ENCODE results near the gene BLTP1. TPM values are rescaled to one million over a fixed set of nuclear protein-coding genes. Genes with fewer than 3 reads are reported as not detected.
A peak's percentile ranks its signal among the peaks of the same experiment; 100 is the strongest.

The BLTP1 gene
- total and polyA plus RNA-seq, 2 of the 13 experiments (the other 11 are each of a cell fraction or from before 2014, with no cell fraction given), result 27.7 to 33.1 TPM

DNA sequence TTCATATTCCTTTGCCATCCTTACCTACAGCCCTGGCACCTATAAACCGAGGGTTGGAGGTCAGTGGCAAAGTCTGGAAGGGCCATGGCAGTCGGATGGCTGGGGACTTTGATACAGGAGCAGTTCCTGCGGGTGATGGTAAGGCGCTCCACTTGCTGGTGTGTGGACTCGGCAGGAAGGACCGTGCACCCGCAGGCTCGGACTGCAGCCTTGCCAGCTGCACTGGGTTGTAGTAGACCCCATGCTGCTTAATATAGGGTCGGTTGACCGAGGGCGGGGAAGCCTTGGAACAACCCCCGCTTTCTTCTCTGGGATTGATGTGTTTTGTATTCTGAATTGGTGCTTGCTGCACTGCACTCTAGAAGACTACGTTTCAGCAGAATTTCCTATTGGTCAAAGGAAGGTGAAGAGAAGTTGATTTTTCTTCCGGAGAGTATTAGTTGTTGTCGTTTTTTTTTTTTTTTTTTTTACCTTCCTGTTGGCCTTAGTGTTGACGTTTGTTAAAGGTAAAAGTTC lies 638 bp downstream of the BLTP1 start (continued):
- TF ChIP-seq, protein P1, sequence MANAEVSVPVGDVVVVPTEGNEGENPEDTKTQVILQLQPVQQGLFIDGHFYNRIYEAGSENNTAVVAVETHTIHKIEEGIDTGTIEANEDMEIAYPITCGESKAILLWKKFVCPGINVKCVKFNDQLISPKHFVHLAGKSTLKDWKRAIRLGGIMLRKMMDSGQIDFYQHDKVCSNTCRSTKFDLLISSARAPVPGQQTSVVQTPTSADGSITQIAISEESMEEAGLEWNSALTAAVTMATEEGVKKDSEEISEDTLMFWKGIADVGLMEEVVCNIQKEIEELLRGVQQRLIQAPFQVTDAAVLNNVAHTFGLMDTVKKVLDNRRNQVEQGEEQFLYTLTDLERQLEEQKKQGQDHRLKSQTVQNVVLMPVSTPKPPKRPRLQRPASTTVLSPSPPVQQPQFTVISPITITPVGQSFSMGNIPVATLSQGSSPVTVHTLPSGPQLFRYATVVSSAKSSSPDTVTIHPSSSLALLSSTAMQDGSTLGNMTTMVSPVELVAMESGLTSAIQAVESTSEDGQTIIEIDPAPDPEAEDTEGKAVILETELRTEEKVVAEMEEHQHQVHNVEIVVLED (CRISPR knock-in tag; IDR thresholded peaks at IDR 0.05; ENCODE audit: borderline replicate concordance), result no peak
- no peak for TF ChIP-seq EHMT2 (IDR thresholded peaks at IDR 0.05; ENCODE audit: borderline replicate concordance, low read depth, low read length)
- TF ChIP-seq NFYB (CRISPR knock-in tag; IDR thresholded peaks at IDR 0.05), result no peak
- TF ChIP-seq SIN3A (IDR thresholded peaks at IDR 0.05; ENCODE audit: borderline replicate concordance, low read depth, low read length), result 0 out of 2 replicates have a peak, but pooled peaks have one; percentile 14
- peak; percentile 39; the same call in 1 of the 2 replicates for TF ChIP-seq ZNF816 (CRISPR knock-in tag; IDR thresholded peaks at IDR 0.05; ENCODE audit: borderline replicate concordance)
- TF ChIP-seq ZNF17 (CRISPR knock-in tag; IDR thresholded peaks at IDR 0.05), result no peak
- TF ChIP-seq, protein P2, sequence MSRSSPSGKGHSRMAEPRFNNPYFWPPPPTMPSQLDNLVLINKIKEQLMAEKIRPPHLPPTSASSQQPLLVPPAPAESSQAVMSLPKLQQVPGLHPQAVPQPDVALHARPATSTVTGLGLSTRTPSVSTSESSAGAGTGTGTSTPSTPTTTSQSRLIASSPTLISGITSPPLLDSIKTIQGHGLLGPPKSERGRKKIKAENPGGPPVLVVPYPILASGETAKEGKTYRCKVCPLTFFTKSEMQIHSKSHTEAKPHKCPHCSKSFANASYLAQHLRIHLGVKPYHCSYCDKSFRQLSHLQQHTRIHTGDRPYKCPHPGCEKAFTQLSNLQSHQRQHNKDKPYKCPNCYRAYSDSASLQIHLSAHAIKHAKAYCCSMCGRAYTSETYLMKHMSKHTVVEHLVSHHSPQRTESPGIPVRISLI (CRISPR knock-in tag; IDR thresholded peaks at IDR 0.05; ENCODE audit: borderline replicate concordance), result peak; percentile 52; the same call in 1 of the 2 replicates

DNA sequence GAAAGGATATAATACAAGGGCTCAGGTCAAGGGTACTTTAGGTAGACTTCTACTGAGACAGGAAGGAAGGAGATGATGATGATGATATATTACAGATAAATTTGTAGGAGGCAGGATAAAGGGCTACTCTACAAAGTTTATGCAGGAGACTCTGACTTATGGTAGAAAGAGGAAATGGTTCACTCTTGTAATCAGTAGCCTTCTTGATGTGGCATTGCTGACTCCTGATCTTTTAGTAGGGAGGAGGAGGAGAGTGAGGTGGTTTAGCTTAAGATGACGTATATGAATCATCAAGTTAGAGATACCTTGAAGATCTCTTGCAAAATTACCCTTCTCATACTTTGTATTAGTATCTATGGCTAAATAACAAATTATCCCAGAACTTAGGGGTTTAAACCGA lies 4.7 kb downstream of the BLTP1 start:
- H3K79me2 ChIP-seq (ENCODE audit: insufficient read depth, low read length), result peaks cover 15% of the 10 kb centered on the region
- CTCF ChIA-PET (ENCODE audit: low intra/inter-chr PET ratio, low total read pairs), result no interaction called here
- WGBS (ENCODE audit: low lambda C conversion rate), result 96% methylated on average over 2 of the region's 2 CpGs

More for the DNA sequence above, 4.7 kb downstream of the BLTP1 start:
- no peaks in the 10 kb centered on the region for H4K20me1 ChIP-seq (ENCODE audit: insufficient read depth, low read length)
- H3K27ac ChIP-seq (ENCODE audit: extremely low read length, insufficient read depth, low read length), result no peak overlapping the region
- no peak overlapping the region for H3K4me3 ChIP-seq (replicated peaks in 1 of 3; ENCODE audit: insufficient read depth in 1 of 3, low read depth in 2 of 3, low read length in 3 of 3)
- peaks cover 14% of the 10 kb centered on the region for H3K4me1 ChIP-seq (ENCODE audit: insufficient read depth, low read length)
- no peak overlapping the region for H3K9ac ChIP-seq (ENCODE audit: insufficient read depth, low read depth, low read length)
- no peaks in the 10 kb centered on the region for H3K36me3 ChIP-seq (replicated peaks in 1 of 2; ENCODE audit: control insufficient read depth in 1 of 2, insufficient read depth in 2 of 2, low read length in 2 of 2)
- no peak for ATAC-seq
- no peak for FAIRE-seq
- no peak overlapping the region for H3K4me2 ChIP-seq (ENCODE audit: low read depth, low read length)
- no peaks in the 10 kb centered on the region for H3K9me3 ChIP-seq (ENCODE audit: low read length)
- no peak for DNase-seq (ENCODE audit: low spot score)
- TF ChIP-seq, protein P3, sequence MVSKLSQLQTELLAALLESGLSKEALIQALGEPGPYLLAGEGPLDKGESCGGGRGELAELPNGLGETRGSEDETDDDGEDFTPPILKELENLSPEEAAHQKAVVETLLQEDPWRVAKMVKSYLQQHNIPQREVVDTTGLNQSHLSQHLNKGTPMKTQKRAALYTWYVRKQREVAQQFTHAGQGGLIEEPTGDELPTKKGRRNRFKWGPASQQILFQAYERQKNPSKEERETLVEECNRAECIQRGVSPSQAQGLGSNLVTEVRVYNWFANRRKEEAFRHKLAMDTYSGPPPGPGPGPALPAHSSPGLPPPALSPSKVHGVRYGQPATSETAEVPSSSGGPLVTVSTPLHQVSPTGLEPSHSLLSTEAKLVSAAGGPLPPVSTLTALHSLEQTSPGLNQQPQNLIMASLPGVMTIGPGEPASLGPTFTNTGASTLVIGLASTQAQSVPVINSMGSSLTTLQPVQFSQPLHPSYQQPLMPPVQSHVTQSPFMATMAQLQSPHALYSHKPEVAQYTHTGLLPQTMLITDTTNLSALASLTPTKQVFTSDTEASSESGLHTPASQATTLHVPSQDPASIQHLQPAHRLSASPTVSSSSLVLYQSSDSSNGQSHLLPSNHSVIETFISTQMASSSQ (IDR thresholded peaks at IDR 0.05; ENCODE audit: low read depth), result no peak
- TF ChIP-seq, protein P3 (CRISPR knock-in tag; IDR thresholded peaks at IDR 0.05; ENCODE audit: borderline replicate concordance), result no peak
- TF ChIP-seq SRSF1 (optimal IDR thresholded peaks at IDR 0.05; ENCODE audit: low read depth, low read length), result no peak
- no peaks in the 10 kb centered on the region; a peak in 1 of 5 replicates for H3K27me3 ChIP-seq (ENCODE audit: control insufficient read depth in 1 of 2, insufficient read depth in 2 of 2, low read length in 2 of 2)
- in situ Hi-C loops (cut with HindIII; ENCODE audit: extremely low pct_ligation_motif_present, low pct_unique_long_range_greater_than_20kb), result no loop called here
- H2AFZ ChIP-seq (ENCODE audit: low read length), result no peak overlapping the region
- no TSS peak for BruUV-seq (replicated peaks)
- intact Hi-C loops (cut with micrococcal nuclease; ENCODE audit: unreplicated experiment), result no loop called here
- POLR2A ChIA-PET, result no interaction called here

Data from HepG2 (cell line).